Limb (tissue), 2 donors: ENCODE measurements around the gene PTGES3.
A peak's percentile ranks its signal among the peaks of the same experiment; 100 is the strongest.

Experiments
- DNase-seq, 2 donors: peaks; one replicate each; pipeline ENCODE4 v3.0.0-alpha.2; 2016; ENCODE audit errors: extremely low spot score in 2 of 2

PTGES3 gene

GRCh38 chr12:56629459-56630179, 58.5 kb downstream of the PTGES3 start:
- DNase-seq = peak in 1 of 2 donors; percentile 45

DNA sequence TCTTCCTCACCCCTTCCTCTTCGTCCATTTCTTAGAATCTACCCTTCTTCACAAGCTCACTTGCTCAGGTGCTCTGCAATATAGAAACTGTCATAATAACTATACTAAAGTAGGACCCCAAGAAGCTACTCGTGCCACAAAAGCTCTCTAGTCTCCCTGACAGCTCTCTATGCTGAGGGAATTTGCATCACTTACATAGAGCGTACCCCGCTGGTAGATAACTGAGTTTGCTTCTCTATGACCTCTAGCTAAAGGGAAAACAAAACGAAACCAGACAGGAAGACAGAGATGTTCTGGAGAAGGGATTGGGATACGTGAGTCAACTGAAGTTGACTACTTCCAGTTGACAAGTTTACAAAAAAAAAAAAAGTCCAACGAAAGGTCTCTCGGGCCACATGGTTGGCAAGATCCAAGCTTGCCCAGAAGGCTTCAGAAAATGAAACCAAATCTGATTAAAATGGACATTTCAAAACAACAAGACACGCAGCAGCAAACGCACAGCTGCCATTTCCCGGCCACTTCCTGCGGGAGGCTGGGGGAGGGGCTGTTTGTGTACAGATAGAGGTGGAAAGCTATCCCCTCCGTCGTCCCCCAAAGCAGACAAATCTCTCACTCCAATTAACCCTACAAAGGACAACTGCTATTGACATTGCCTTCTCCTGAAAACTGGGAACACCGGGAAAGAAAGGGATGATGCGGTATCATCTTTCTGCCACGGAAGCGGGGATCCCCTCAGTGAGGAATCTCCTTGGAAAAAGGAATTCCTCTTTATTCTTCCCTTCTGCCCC, 59.2 kb downstream of the PTGES3 start:
- DNase-seq = peak; percentile 60 to 73

DNA sequence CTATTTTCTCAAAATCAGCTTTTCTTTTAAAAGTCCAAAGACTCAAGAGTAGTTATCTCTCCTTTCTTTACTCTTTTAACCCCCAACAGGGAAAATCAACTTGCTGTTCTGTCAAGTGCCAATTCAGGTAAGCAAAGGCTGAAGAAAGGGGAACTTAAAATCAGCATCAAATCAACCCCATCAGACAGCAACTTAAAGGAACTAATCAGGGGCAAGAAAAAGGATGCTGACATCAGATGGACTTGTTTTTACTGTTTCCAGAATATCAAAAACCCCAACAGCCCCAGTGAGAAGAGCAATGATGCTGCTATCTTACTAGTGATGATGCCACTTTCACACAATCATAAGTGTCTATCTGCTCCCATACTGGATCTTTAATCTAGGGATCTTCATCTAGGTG, 61.4 kb downstream of the PTGES3 start:
- no peak for DNase-seq

GRCh38 chr12:56622535-56622934, 65.5 kb downstream of the PTGES3 start:
- no peak for DNase-seq

GRCh38 chr12:56616925-56617324, 71.2 kb downstream of the PTGES3 start:
- no peak for DNase-seq

GRCh38 chr12:56616244-56616643, 71.8 kb downstream of the PTGES3 start:
- DNase-seq = no peak

- no peak for DNase-seq
Measured at GRCh38 chr12:56614627-56615026, 73.5 kb downstream of the PTGES3 start.
